ENCODE measurements around the gene TMEM222. TPM values are rescaled to one million over a fixed set of nuclear protein-coding genes. Genes with fewer than 3 reads are reported as not detected.
A peak's percentile ranks its signal among the peaks of the same experiment; 100 is the strongest.

The TMEM222 gene
- total RNA-seq, 1 experiment from 2014 or later: 39.3 TPM

GRCh38 chr1:27351541-27352107 lies 29.7 kb downstream of the TMEM222 start:
- DNase-seq (ENCODE audit: low read depth in 1 of 2, low spot score in 2 of 2): no peak
- no peaks in the 10 kb centered on the region for H3K9me3 ChIP-seq (replicated peaks)
- no peak overlapping the region for H3K27ac ChIP-seq
- peaks cover 13% of the 10 kb centered on the region for H3K36me3 ChIP-seq
- no peak overlapping the region for H3K4me3 ChIP-seq
- no peaks in the 10 kb centered on the region for H3K27me3 ChIP-seq (replicated peaks)
- H3K4me1 ChIP-seq (replicated peaks): peaks cover 28% of the 10 kb centered on the region

- no peaks in the 10 kb centered on the region for H3K27me3 ChIP-seq (replicated peaks)
- no peak for DNase-seq (ENCODE audit: low read depth in 1 of 2, low spot score in 2 of 2)
- no peaks in the 10 kb centered on the region for H3K9me3 ChIP-seq (replicated peaks)
- no peak overlapping the region for H3K4me3 ChIP-seq
- H3K4me1 ChIP-seq (replicated peaks): peaks cover 16% of the 10 kb centered on the region
- no peak overlapping the region for H3K27ac ChIP-seq
- H3K36me3 ChIP-seq: peaks cover 27% of the 10 kb centered on the region
Observed at GRCh38 chr1:27353166-27353565, 31.2 kb downstream of the TMEM222 start.

- Histone ChIP-seq H3K27me3 (replicated peaks) (no peaks in the 10 kb centered on the region), H3K4me3 (no peak overlapping the region), H3K27ac (no peak overlapping the region), H3K9me3 (replicated peaks) (no peaks in the 10 kb centered on the region), H3K4me1 (replicated peaks) (peaks cover 16% of the 10 kb centered on the region), H3K36me3 (peaks cover 30% of the 10 kb centered on the region)
- DNase-seq (ENCODE audit: low read depth in 1 of 2, low spot score in 2 of 2): no peak
Observed at GRCh38 chr1:27353629-27354028, 31.7 kb downstream of the TMEM222 start.

GRCh38 chr1:27355683-27356082 lies 33.7 kb downstream of the TMEM222 start:
- no peaks in the 10 kb centered on the region for H3K27me3 ChIP-seq (replicated peaks)
- H3K9me3 ChIP-seq (replicated peaks): no peaks in the 10 kb centered on the region
- H3K36me3 ChIP-seq: peaks cover 35% of the 10 kb centered on the region
- no peak for DNase-seq (ENCODE audit: low read depth in 1 of 2, low spot score in 2 of 2)
- H3K27ac ChIP-seq: no peak overlapping the region
- H3K4me3 ChIP-seq: no peak overlapping the region
- no peaks in the 10 kb centered on the region for H3K4me1 ChIP-seq (replicated peaks)

GRCh38 chr1:27356277-27356618 lies 34.3 kb downstream of the TMEM222 start:
- no peaks in the 10 kb centered on the region for H3K4me1 ChIP-seq (replicated peaks)
- H3K27ac ChIP-seq: no peak overlapping the region
- DNase-seq (ENCODE audit: low read depth in 1 of 2, low spot score in 2 of 2): no peak
- H3K36me3 ChIP-seq: peaks cover 41% of the 10 kb centered on the region
- H3K27me3 ChIP-seq (replicated peaks): no peaks in the 10 kb centered on the region
- no peaks in the 10 kb centered on the region for H3K9me3 ChIP-seq (replicated peaks)
- no peak overlapping the region for H3K4me3 ChIP-seq

- no peak overlapping the region for H3K4me3 ChIP-seq
- no peak for DNase-seq (ENCODE audit: low read depth in 1 of 2, low spot score in 2 of 2)
- H3K27ac ChIP-seq: no peak overlapping the region
- no peaks in the 10 kb centered on the region for H3K4me1 ChIP-seq (replicated peaks)
- peaks cover 44% of the 10 kb centered on the region for H3K36me3 ChIP-seq
- no peaks in the 10 kb centered on the region for H3K9me3 ChIP-seq (replicated peaks)
- no peaks in the 10 kb centered on the region for H3K27me3 ChIP-seq (replicated peaks)
Observed at GRCh38 chr1:27356619-27357280, 34.8 kb downstream of the TMEM222 start.

GRCh38 chr1:27357281-27358037 lies 35.5 kb downstream of the TMEM222 start:
- Histone ChIP-seq H3K4me1 (replicated peaks) (no peaks in the 10 kb centered on the region), H3K27ac (no peak overlapping the region), H3K4me3 (no peak overlapping the region), H3K9me3 (replicated peaks) (no peaks in the 10 kb centered on the region), H3K36me3 (peaks cover 49% of the 10 kb centered on the region), H3K27me3 (replicated peaks) (no peaks in the 10 kb centered on the region)
- peak; percentile 45 to 65 for DNase-seq (ENCODE audit: low read depth in 1 of 2, low spot score in 2 of 2)

- no peak overlapping the region for H3K27ac ChIP-seq
- no peak overlapping the region for H3K4me3 ChIP-seq
- no peak for DNase-seq (ENCODE audit: low read depth in 1 of 2, low spot score in 2 of 2)
- no peaks in the 10 kb centered on the region for H3K4me1 ChIP-seq (replicated peaks)
- no peaks in the 10 kb centered on the region for H3K9me3 ChIP-seq (replicated peaks)
- no peaks in the 10 kb centered on the region for H3K27me3 ChIP-seq (replicated peaks)
- peaks cover 56% of the 10 kb centered on the region for H3K36me3 ChIP-seq
Observed at GRCh38 chr1:27358038-27358927, 36.3 kb downstream of the TMEM222 start.

- H3K27ac ChIP-seq: no peak overlapping the region
- H3K27me3 ChIP-seq (replicated peaks): no peaks in the 10 kb centered on the region
- H3K36me3 ChIP-seq: peaks cover 62% of the 10 kb centered on the region
- DNase-seq (ENCODE audit: low read depth in 1 of 2, low spot score in 2 of 2): no peak
- H3K4me1 ChIP-seq (replicated peaks): no peaks in the 10 kb centered on the region
- no peak overlapping the region for H3K4me3 ChIP-seq
- H3K9me3 ChIP-seq (replicated peaks): no peaks in the 10 kb centered on the region
Observed at GRCh38 chr1:27358928-27359313, 37.0 kb downstream of the TMEM222 start.

GRCh38 chr1:27359822-27360158 lies 37.8 kb downstream of the TMEM222 start:
- Histone ChIP-seq H3K4me1 (replicated peaks) (peaks cover 3% of the 10 kb centered on the region), H3K4me3 (no peak overlapping the region), H3K36me3 (peaks cover 71% of the 10 kb centered on the region), H3K9me3 (replicated peaks) (no peaks in the 10 kb centered on the region), H3K27ac (no peak overlapping the region), H3K27me3 (replicated peaks) (no peaks in the 10 kb centered on the region)
- no peak for DNase-seq (ENCODE audit: low read depth in 1 of 2, low spot score in 2 of 2)

- Histone ChIP-seq H3K27ac (no peak overlapping the region), H3K9me3 (replicated peaks) (no peaks in the 10 kb centered on the region), H3K36me3 (peaks cover 69% of the 10 kb centered on the region), H3K4me3 (no peak overlapping the region), H3K4me1 (replicated peaks) (peaks cover 9% of the 10 kb centered on the region), H3K27me3 (replicated peaks) (no peaks in the 10 kb centered on the region)
- DNase-seq (ENCODE audit: low read depth in 1 of 2, low spot score in 2 of 2): no peak
Observed at GRCh38 chr1:27360159-27361043, 38.4 kb downstream of the TMEM222 start.

- Histone ChIP-seq H3K27me3 (replicated peaks) (no peaks in the 10 kb centered on the region), H3K4me1 (replicated peaks) (peaks cover 9% of the 10 kb centered on the region), H3K27ac (no peak overlapping the region), H3K9me3 (replicated peaks) (no peaks in the 10 kb centered on the region), H3K4me3 (no peak overlapping the region), H3K36me3 (peaks cover 63% of the 10 kb centered on the region)
- no peak for DNase-seq (ENCODE audit: low read depth in 1 of 2, low spot score in 2 of 2)
Observed at GRCh38 chr1:27361044-27361402, 39.1 kb downstream of the TMEM222 start.

GRCh38 chr1:27361553-27361952 lies 39.6 kb downstream of the TMEM222 start:
- no peak for DNase-seq (ENCODE audit: low read depth in 1 of 2, low spot score in 2 of 2)
- Histone ChIP-seq H3K4me3 (no peak overlapping the region), H3K27ac (no peak overlapping the region), H3K36me3 (peaks cover 59% of the 10 kb centered on the region), H3K27me3 (replicated peaks) (no peaks in the 10 kb centered on the region), H3K4me1 (replicated peaks) (peaks cover 9% of the 10 kb centered on the region), H3K9me3 (replicated peaks) (no peaks in the 10 kb centered on the region)
